HEK293 (cell line): ENCODE data around the gene SOX13.

Experiments
- ATF2 ChIP-seq: fragments of 450-650 bp; formaldehyde crosslinking; IDR thresholded peaks from 2 replicates; pipeline ENCODE4 v1.5.1; 2016; ENCODE audit warnings: missing biosample characterization, missing genetic modification characterization, low read depth
- CTCF ChIP-seq: fragments of 450-650 bp; formaldehyde crosslinking; IDR thresholded peaks from 2 replicates; pipeline ENCODE4 v1.5.1; 2016; ENCODE audit warnings: missing biosample characterization, missing genetic modification characterization
- HOXA7 ChIP-seq: sonication (generic); formaldehyde crosslinking; IDR thresholded peaks from 2 replicates; pipeline ENCODE4 v1.8.1; 2022; ENCODE audit warnings: missing genetic modification reagents, borderline replicate concordance
- IKZF3 ChIP-seq: fragments of 450-650 bp; IDR thresholded peaks from 2 replicates; pipeline ENCODE4 v1.5.0; 2018; ENCODE audit warnings: missing biosample characterization, mild to moderate bottlenecking, missing genetic modification characterization, moderate library complexity
- PATZ1 ChIP-seq: fragments of 450-650 bp; formaldehyde crosslinking; IDR thresholded peaks from 2 replicates; pipeline ENCODE4 v1.5.1; 2016; ENCODE audit warnings: missing biosample characterization, missing genetic modification characterization
- RBAK ChIP-seq: fragments of 450-650 bp; formaldehyde crosslinking; IDR thresholded peaks from 2 replicates; pipeline ENCODE4 v1.5.1; 2016; ENCODE audit warnings: missing biosample characterization, missing genetic modification characterization
- ZFP37 ChIP-seq: fragments of 450-650 bp; formaldehyde crosslinking; IDR thresholded peaks from 2 replicates; pipeline ENCODE4 v1.5.1; 2016; ENCODE audit warnings: missing biosample characterization, missing genetic modification characterization
- ZNF548 ChIP-seq: fragments of 450-650 bp; formaldehyde crosslinking; IDR thresholded peaks from 2 replicates; pipeline ENCODE4 v1.5.1; 2016; ENCODE audit warnings: missing biosample characterization, missing genetic modification characterization
- ZNF600 ChIP-seq: fragments of 450-650 bp; formaldehyde crosslinking; IDR thresholded peaks from 2 replicates; pipeline ENCODE4 v1.5.1; 2016; ENCODE audit warnings: missing biosample characterization, missing genetic modification characterization

- TF ChIP-seq ATF2 (tag by site-specific recombination) (no peak), CTCF (no peak), ZFP37 (tag by site-specific recombination) (no peak), HOXA7 (CRISPR knock-in tag) (no peak), ZNF548 (no peak), RBAK (tag by site-specific recombination) (no peak), IKZF3 (tag by site-specific recombination) (no peak), PATZ1 (no peak), ZNF600 (tag by site-specific recombination) (no peak)
Measured at GRCh38 chr1:204069887-204070286, 3.0 kb upstream of the SOX13 start.
